K562 (cell line): ENCODE results near the gene FAM53A. TPM values are rescaled to one million over a fixed set of nuclear protein-coding genes. Genes with fewer than 3 reads are reported as not detected.
A peak's percentile ranks its signal among the peaks of the same experiment; 100 is the strongest.

Experiments
- ATAC-seq: fragments of 200-7000 bp; cut with Tn5 transposase; 3 replicates; pipeline ENCODE4 v1.9.1; 2020; ENCODE audit warnings: moderate library complexity
- BruUV-seq: library from RNA; stranded (reverse); fragments of 400-500 nt; replicated peaks from 2 replicates; lab custom pipeline; 2021; lab: Mats Ljungman, UMichigan
- CTCF ChIA-PET: fragments of 300-600 bp; formaldehyde crosslinking; extraction: SDS; loops from one replicate; lab custom pipeline; 2021; ENCODE audit warnings: low intra/inter-chr PET ratio; lab: Yijun Ruan, JAX
- POLR2A ChIA-PET: fragments of 300-600, 350-650 bp; sonication (Branson Sonifier 250); formaldehyde crosslinking; extraction: SDS; loops from one replicate; lab custom pipeline; 2021; ENCODE audit warnings: antibody characterized with exemption, inconsistent platforms; lab: Yijun Ruan, JAX
- DNase-seq, 4 experiments: peaks; one replicate each; pipeline versions ENCODE4 v3.0.0 to v3.0.0-alpha.2; 2011 to 2018; ENCODE audit warnings: low spot score in 3 of 4, mixed read lengths in 3 of 4; ENCODE audit errors: extremely low read depth in 1 of 4
- FAIRE-seq: peaks from 2 replicates; lab custom pipeline; 2011; peaks lifted over from hg19 to GRCh38; lab: Jason Lieb, UNC
- H2AFZ ChIP-seq: 2 replicates; pipeline ENCODE4 v1.6.0; 2011; ENCODE audit warnings: low read depth, low read length, control low read depth, inconsistent platforms
- H3K27ac ChIP-seq: fragments of 200-600 bp; 3 replicates; pipeline ENCODE4 v1.8.0; 2011; ENCODE audit warnings: low read depth, mild to moderate bottlenecking, control low read depth, inconsistent platforms, low read length, moderate library complexity, mixed read lengths; ENCODE audit errors: extremely low read depth
- H3K27me3 ChIP-seq, 2 experiments: fragments of 300-600 bp in 1 of 2; 2 replicates in 1 of 2; 3 replicates in 1 of 2; pipeline versions ENCODE4 v1.6.0 to v1.8.0; 2011; ENCODE audit warnings: inconsistent platforms in 2 of 2, low read length in 2 of 2, mild to moderate bottlenecking in 1 of 2, mixed read lengths in 1 of 2, moderate library complexity in 1 of 2; ENCODE audit not compliant: control insufficient read depth in 2 of 2, insufficient read depth in 2 of 2
- H3K36me3 ChIP-seq: fragments of 300-600 bp; 3 replicates; pipeline ENCODE4 v1.8.0; 2011; ENCODE audit warnings: mild to moderate bottlenecking, low read length, inconsistent platforms; ENCODE audit not compliant: control insufficient read depth, insufficient read depth
- H3K4me1 ChIP-seq, 2 experiments: fragments of 200-600 bp in 1 of 2; replicated peaks in 1 of 2; 2 replicates in 1 of 2; 3 replicates in 1 of 2; pipeline versions ENCODE4 v1.5.1 to v1.8.0; 2011; ENCODE audit warnings: inconsistent platforms in 2 of 2, low read length in 2 of 2, mild to moderate bottlenecking in 1 of 2, mixed read lengths in 1 of 2, moderate library complexity in 1 of 2; ENCODE audit not compliant: control insufficient read depth in 2 of 2, insufficient read depth in 2 of 2
- H3K4me2 ChIP-seq: 2 replicates; pipeline ENCODE4 v1.6.1; 2011; ENCODE audit warnings: low read length, control low read depth, inconsistent platforms, mixed read lengths; ENCODE audit not compliant: insufficient read depth
- H3K4me3 ChIP-seq: fragments of 200-600 bp; sonication (generic), shearing (Covaris generic); 2 replicates; pipeline ENCODE4 v1.5.1; 2016; ENCODE audit warnings: control low read depth, inconsistent platforms
- H3K79me2 ChIP-seq: fragments of 200-600 bp; 3 replicates; pipeline ENCODE4 v1.8.0; 2011; ENCODE audit warnings: low read length, inconsistent platforms; ENCODE audit not compliant: control insufficient read depth, insufficient read depth
- H3K9ac ChIP-seq, 2 experiments: 2 replicates each; pipeline versions ENCODE4 v1.6.0 to v1.6.1; 2011; ENCODE audit warnings: low read depth in 2 of 2, low read length in 2 of 2, control low read depth in 1 of 2, inconsistent platforms in 1 of 2, mild to moderate bottlenecking in 1 of 2, mixed read lengths in 1 of 2; ENCODE audit not compliant: insufficient read depth in 1 of 2
- H3K9me1 ChIP-seq: one replicate; pipeline ENCODE4 v1.6.0; 2011; ENCODE audit warnings: inconsistent platforms, mild to moderate bottlenecking, low read length, moderate library complexity; ENCODE audit not compliant: control insufficient read depth, insufficient read depth
- H3K9me3 ChIP-seq: replicated peaks from 2 replicates; pipeline ENCODE4 v1.5.1; 2011; ENCODE audit warnings: low read depth, low read length, inconsistent platforms; ENCODE audit not compliant: control insufficient read depth, insufficient read depth
- H4K20me1 ChIP-seq: replicated peaks from 2 replicates; pipeline ENCODE4 v1.6.1; 2011; ENCODE audit warnings: low read length, inconsistent platforms, mixed read lengths; ENCODE audit not compliant: control insufficient read depth, insufficient read depth
- ARNT ChIP-seq, 2 experiments: fragments of 450-650 bp; IDR thresholded peaks; 2 replicates each; pipeline ENCODE4 v1.6.1; 2016; ENCODE audit warnings: mild to moderate bottlenecking in 1 of 2
- BRCA1 ChIP-seq, 2 experiments: fragments of 450-650 bp in 1 of 2; sonication (generic) in 1 of 2; formaldehyde crosslinking in 1 of 2; IDR thresholded peaks; 2 replicates each; pipeline versions ENCODE4 v1.5.0 to v1.6.1; 2017 to 2020; ENCODE audit warnings: mild to moderate bottlenecking in 1 of 2, missing genetic modification reagents in 1 of 2
- CCNT2 ChIP-seq: IDR thresholded peaks from 2 replicates; pipeline ENCODE4 v1.6.1; 2011; ENCODE audit warnings: borderline replicate concordance, low read depth, mild to moderate bottlenecking, moderate library complexity, mixed read lengths, low read length; ENCODE audit not compliant: insufficient read length; ENCODE audit errors: extremely low read depth
- E2F5 ChIP-seq: sonication (generic); formaldehyde crosslinking; IDR thresholded peaks from 2 replicates; pipeline ENCODE4 v1.8.0; 2022; ENCODE audit warnings: mild to moderate bottlenecking, missing genetic modification reagents
- EWSR1 ChIP-seq: fragments of 450-650 bp; IDR thresholded peaks from 2 replicates; pipeline ENCODE4 v1.6.1; 2018; ENCODE audit warnings: borderline replicate concordance, mild to moderate bottlenecking, low read depth, moderate library complexity; ENCODE audit not compliant: partially characterized antibody
- GMEB1 ChIP-seq: fragments of 250-450 bp; sonication (Bioruptor Pico); IDR thresholded peaks from 2 replicates; pipeline ENCODE4 v1.4.0; 2020; ENCODE audit warnings: mild to moderate bottlenecking
- GTF2E2 ChIP-seq: fragments of 200-800 bp; sonication (Bioruptor generic); IDR thresholded peaks from 2 replicates; pipeline ENCODE4 v1.6.1; 2016; ENCODE audit warnings: missing genetic modification characterization, missing compliant biosample characterization
- HMG20A ChIP-seq: fragments of 450-650 bp; formaldehyde crosslinking; conservative IDR thresholded peaks from 2 replicates; pipeline ENCODE4 v1.4.0; 2020; ENCODE audit warnings: mild to moderate bottlenecking, mixed read lengths
- MTA1 ChIP-seq: fragments of 450-650 bp; IDR thresholded peaks from 2 replicates; pipeline ENCODE4 v1.6.1; 2017; ENCODE audit warnings: borderline replicate concordance
- PHF21A ChIP-seq: fragments of 450-650 bp; IDR thresholded peaks from 2 replicates; pipeline ENCODE4 v1.6.1; 2017; ENCODE audit warnings: low read depth, borderline replicate concordance
- RBM17 ChIP-seq: fragments of 200-400 bp; formaldehyde crosslinking; IDR thresholded peaks from 2 replicates; pipeline ENCODE4 v1.6.1; 2017; ENCODE audit warnings: low read depth, mild to moderate bottlenecking, low read length, borderline replicate concordance
- SNRNP70 ChIP-seq: fragments of 200-400 bp; formaldehyde crosslinking; optimal IDR thresholded peaks from 2 replicates; pipeline ENCODE3; 2017; ENCODE audit warnings: low read depth, low read length
- SRSF7 ChIP-seq: fragments of 200-400 bp; formaldehyde crosslinking; optimal IDR thresholded peaks from 2 replicates; pipeline ENCODE3; 2017; ENCODE audit warnings: mild to moderate bottlenecking, low read depth, low read length
- TGIF2 ChIP-seq: sonication (generic); formaldehyde crosslinking; IDR thresholded peaks from 2 replicates; pipeline ENCODE4 v1.8.1; 2022; ENCODE audit warnings: mild to moderate bottlenecking, missing genetic modification reagents, moderate library complexity
- VEZF1 ChIP-seq: fragments of 200-800 bp; sonication (Bioruptor generic); IDR thresholded peaks from 2 replicates; pipeline ENCODE4 v1.6.1; 2017; ENCODE audit warnings: missing genetic modification characterization, missing compliant biosample characterization
- ZFP36 ChIP-seq: fragments of 150-350 bp; IDR thresholded peaks from 2 replicates; pipeline ENCODE4 v1.6.1; 2018; ENCODE audit warnings: low read length, low read depth; ENCODE audit not compliant: partially characterized antibody
- ZNF175 ChIP-seq: fragments of 200-800 bp; sonication (Bioruptor generic); IDR thresholded peaks from 2 replicates; pipeline ENCODE4 v1.6.1; 2016; ENCODE audit warnings: low read depth, mild to moderate bottlenecking, missing genetic modification characterization, missing compliant biosample characterization
- ZNF23 ChIP-seq: fragments of 250-450 bp; sonication (Bioruptor Pico); IDR thresholded peaks from 2 replicates; pipeline ENCODE4 v1.4.0; 2020; ENCODE audit warnings: mild to moderate bottlenecking
- ZNF384 ChIP-seq: IDR thresholded peaks from 2 replicates; pipeline ENCODE4 v1.6.1; 2012; ENCODE audit warnings: low read depth, low read length, improper control_type of control experiment
- WGBS: fragments of 100-300 bp; shearing (Covaris generic); methylation state at CpG from one replicate; pipeline ENCODE4 v1.1.6; 2016; ENCODE audit warnings: low coverage, mixed read lengths; ENCODE audit not compliant: insufficient coverage; ENCODE audit errors: missing lambda C conversion rate; 5-methylcytosine and 5-hydroxymethylcytosine counted together
- in situ Hi-C: fragments of 300-500 bp; cut with MboI; formaldehyde crosslinking; loops from 4 replicates; pipeline ENCODE4 v1.15.0; 2018; ENCODE audit warnings: inconsistent platforms, mixed read lengths
- intact Hi-C: fragments of 100-400 bp; cut with micrococcal nuclease; formaldehyde crosslinking; loops from 2 replicates; pipeline ENCODE4 v1.14.2; 2022
- polyA plus RNA-seq, 8 experiments: library from polyadenylated mRNA; depleted of rRNA in 4 of 8; stranded (reverse) in 5 of 8; unstranded in 3 of 8; fragments of >200 nt; fragmentation: Nextera tagmentation in 2 of 8; fragmentation: Illumina TruSeq in 1 of 8; extraction: Ambion mirVana in 2 of 8; extraction: Trizol in 1 of 8; gene quantifications; 2 replicates each; pipeline versions ENCODE4 v1.2.1 to v1.2.3, GENCODE V29; 2011 to 2014; ENCODE audit warnings: inconsistent platforms in 1 of 8, missing spikeins in 1 of 8
- total RNA-seq, 7 experiments: library from RNA; depleted of rRNA in 6 of 7; stranded (reverse); fragments of >200 nt in 6 of 7; fragmentation: Illumina TruSeq in 2 of 7; extraction: Trizol in 2 of 7; gene quantifications; 2 replicates each; pipeline versions ENCODE4 v1.2.1 to v1.2.3, GENCODE V29; 2011 to 2021; ENCODE audit warnings: low replicate concordance in 1 of 7

Gene FAM53A
- total and polyA plus RNA-seq, 9 of the 15 experiments (the other 6 are each of a cell fraction or from before 2014, with no cell fraction given): 0.53 to 2.7 (median 1.4) TPM; not detected in 2

- intact Hi-C loops (no loop called here), in situ Hi-C loops (no loop called here)
- H4K20me1 ChIP-seq: no peaks in the 10 kb centered on the region; the same call in 1 of the 2 replicates
- H2AFZ ChIP-seq: no peak overlapping the region
- no peak overlapping the region for H3K27ac ChIP-seq
- FAIRE-seq (no peak), ATAC-seq (no peak), DNase-seq (no peak)
- ChIA-PET CTCF (no interaction called here), POLR2A (interaction anchor here (0.6 kb wide), 1 partner anchor 14 kb away, joined by 3 read pairs; no protein-coding TSS in a partner anchor)
- no peaks in the 10 kb centered on the region for H3K36me3 ChIP-seq
- peaks cover 22 to 79% of the 10 kb centered on the region in 2 experiments; a peak in 4 of 5 replicates for H3K27me3 ChIP-seq
- no peaks in the 10 kb centered on the region for H3K9me1 ChIP-seq
- WGBS: 23% methylated on average over 5 of the region's 7 CpGs
- H3K79me2 ChIP-seq: no peaks in the 10 kb centered on the region
- TF ChIP-seq ARNT (IDR thresholded peaks at IDR 0.05): no peak
- no peak for TF ChIP-seq VEZF1 (CRISPR knock-in tag)
- no peak for TF ChIP-seq SRSF7
- no peak for TF ChIP-seq RBM17
- no peak for TF ChIP-seq E2F5 (CRISPR knock-in tag)
- TF ChIP-seq ZNF384: no peak
- TF ChIP-seq MTA1: no peak
- TF ChIP-seq PHF21A: no peak
- TF ChIP-seq SNRNP70: no peak
- no peak for TF ChIP-seq CCNT2
- TF ChIP-seq ZFP36: no peak
- TF ChIP-seq HMG20A (CRISPR knock-in tag): no peak
- TF ChIP-seq ZNF23: no peak
- TF ChIP-seq ZNF175: no peak
- TF ChIP-seq EWSR1: no peak
- no peak for TF ChIP-seq TGIF2 (CRISPR knock-in tag)
- TF ChIP-seq GTF2E2 (tag): no peak
- TF ChIP-seq GMEB1: no peak
- no peak for TF ChIP-seq BRCA1 (IDR thresholded peaks at IDR 0.05)
- no peak for TF ChIP-seq BRCA1 (CRISPR knock-in tag; IDR thresholded peaks at IDR 0.05)
- TF ChIP-seq, all 486 proteins: peak for 0
- Histone ChIP-seq H3K4me1 (peaks cover 0 to 53% of the 10 kb centered on the region in 2 experiments; a peak in 2 of 5 replicates), H3K9ac (peak overlapping the region in 1 of 2 experiments; percentile 52; a peak in 1 of 4 replicates), H3K4me3 (no peak overlapping the region), H3K4me2 (no peak overlapping the region), H3K9me3 (no peaks in the 10 kb centered on the region)
- BruUV-seq: no TSS peak
Measured at GRCh38 chr4:1641671-1642070, 42.4 kb downstream of the FAM53A start.
